Breast epithelium (tissue), 4 donors: ENCODE data around the gene ANKRD17. TPM values are rescaled to one million over a fixed set of nuclear protein-coding genes. Genes with fewer than 3 reads are reported as not detected.

Experiments
- DNase-seq, 2 donors: peaks; one replicate each; pipeline ENCODE4 v3.0.0-alpha.2; 2019; ENCODE audit warnings: low spot score in 2 of 2
- H3K27ac ChIP-seq, 2 donors: fragments of 200-600 bp; sonication (generic) in 1 of 2; one replicate each; pipeline ENCODE4 v1.5.1; 2016 to 2019; ENCODE audit warnings: mild to moderate bottlenecking in 1 of 2
- H3K27me3 ChIP-seq, 2 donors: fragments of 200-600 bp; sonication (generic) in 1 of 2; one replicate each; pipeline versions ENCODE4 v1.5.1 to v1.6.0; 2017 to 2019; ENCODE audit warnings: control low read depth in 1 of 2, mild to moderate bottlenecking in 1 of 2
- H3K36me3 ChIP-seq: fragments of 200-600 bp; one replicate; pipeline ENCODE4 v1.5.1; 2019
- H3K4me1 ChIP-seq, 2 donors: fragments of 200-600 bp; sonication (generic); one replicate each; pipeline ENCODE4 v1.5.1; 2016 to 2019; ENCODE audit warnings: control low read depth in 1 of 2
- H3K4me3 ChIP-seq, 3 donors: fragments of 200-600 bp; sonication (generic); 1 replicate in 2 of 3; 2 replicates in 1 of 3; pipeline ENCODE4 v1.5.1; 2016 to 2019; ENCODE audit warnings: mild to moderate bottlenecking in 3 of 3, moderate library complexity in 2 of 3
- H3K9me3 ChIP-seq, 2 donors: fragments of 200-600 bp; sonication (generic) in 1 of 2; one replicate each; pipeline ENCODE4 v1.5.1; 2016 to 2019; ENCODE audit warnings: control low read depth in 1 of 2
- POLR2A ChIP-seq: fragments of 450-650 bp; IDR thresholded peaks from one replicate; pipeline ENCODE4 v1.6.1; 2016; ENCODE audit warnings: antibody characterized with exemption, mild to moderate bottlenecking, moderate library complexity
- POLR2AphosphoS5 ChIP-seq, 3 donors: sonication (generic); formaldehyde crosslinking; IDR thresholded peaks; one replicate each; pipeline ENCODE4 v1.6.1; 2017; ENCODE audit warnings: antibody characterized with exemption in 3 of 3
- intact Hi-C: fragments of 100-400 bp; cut with DNase I; formaldehyde crosslinking; loops from one replicate; pipeline ENCODE4 v1.15.1; 2023; ENCODE audit warnings: low total_unique reads
- total RNA-seq, 3 donors: library from RNA; depleted of rRNA; stranded (reverse); fragments of >200 nt; gene quantifications; one replicate each; pipeline ENCODE4 v1.1.0, GENCODE V29; 2016
- TF ChIP-seq, protein P1 (sequence below), 3 donors: fragments of 450-650 bp; IDR thresholded peaks; one replicate each; pipeline ENCODE4 v1.5.1; 2016 to 2017; ENCODE audit warnings: antibody characterized with exemption in 3 of 3, mild to moderate bottlenecking in 3 of 3, moderate library complexity in 3 of 3

The ANKRD17 gene
- total RNA-seq, 3 donors from 2014 or later, result 53.0 to 81.4 (median 69.2) TPM

- H3K4me3 ChIP-seq, result no peak overlapping the region
- H3K4me1 ChIP-seq, result no peaks in the 10 kb centered on the region
- H3K27me3 ChIP-seq, result no peaks in the 10 kb centered on the region
- DNase-seq, result no peak
- TF ChIP-seq POLR2A (no peak), POLR2AphosphoS5 (IDR thresholded peaks at IDR 0.05) (no peak)
- TF ChIP-seq, protein P1, sequence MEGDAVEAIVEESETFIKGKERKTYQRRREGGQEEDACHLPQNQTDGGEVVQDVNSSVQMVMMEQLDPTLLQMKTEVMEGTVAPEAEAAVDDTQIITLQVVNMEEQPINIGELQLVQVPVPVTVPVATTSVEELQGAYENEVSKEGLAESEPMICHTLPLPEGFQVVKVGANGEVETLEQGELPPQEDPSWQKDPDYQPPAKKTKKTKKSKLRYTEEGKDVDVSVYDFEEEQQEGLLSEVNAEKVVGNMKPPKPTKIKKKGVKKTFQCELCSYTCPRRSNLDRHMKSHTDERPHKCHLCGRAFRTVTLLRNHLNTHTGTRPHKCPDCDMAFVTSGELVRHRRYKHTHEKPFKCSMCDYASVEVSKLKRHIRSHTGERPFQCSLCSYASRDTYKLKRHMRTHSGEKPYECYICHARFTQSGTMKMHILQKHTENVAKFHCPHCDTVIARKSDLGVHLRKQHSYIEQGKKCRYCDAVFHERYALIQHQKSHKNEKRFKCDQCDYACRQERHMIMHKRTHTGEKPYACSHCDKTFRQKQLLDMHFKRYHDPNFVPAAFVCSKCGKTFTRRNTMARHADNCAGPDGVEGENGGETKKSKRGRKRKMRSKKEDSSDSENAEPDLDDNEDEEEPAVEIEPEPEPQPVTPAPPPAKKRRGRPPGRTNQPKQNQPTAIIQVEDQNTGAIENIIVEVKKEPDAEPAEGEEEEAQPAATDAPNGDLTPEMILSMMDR (IDR thresholded peaks at IDR 0.05), result no peak
- H3K9me3 ChIP-seq, result no peaks in the 10 kb centered on the region
- H3K27ac ChIP-seq, result no peak overlapping the region
- H3K36me3 ChIP-seq, result peaks cover 3% of the 10 kb centered on the region
- intact Hi-C loops, result no loop called here
Measured at GRCh38 chr4:73252001-73252400, 6.6 kb downstream of the ANKRD17 start.

- Histone ChIP-seq H3K9me3 (no peaks in the 10 kb centered on the region), H3K27me3 (no peaks in the 10 kb centered on the region), H3K4me1 (no peaks in the 10 kb centered on the region), H3K4me3 (no peak overlapping the region), H3K27ac (no peak overlapping the region), H3K36me3 (peaks cover 3% of the 10 kb centered on the region)
- TF ChIP-seq, protein P1 (IDR thresholded peaks at IDR 0.05), result no peak
- TF ChIP-seq POLR2AphosphoS5 (IDR thresholded peaks at IDR 0.05) (no peak), POLR2A (no peak)
- intact Hi-C loops, result no loop called here
- DNase-seq, result no peak
Measured at GRCh38 chr4:73251384-73251783, 7.2 kb downstream of the ANKRD17 start.

DNA sequence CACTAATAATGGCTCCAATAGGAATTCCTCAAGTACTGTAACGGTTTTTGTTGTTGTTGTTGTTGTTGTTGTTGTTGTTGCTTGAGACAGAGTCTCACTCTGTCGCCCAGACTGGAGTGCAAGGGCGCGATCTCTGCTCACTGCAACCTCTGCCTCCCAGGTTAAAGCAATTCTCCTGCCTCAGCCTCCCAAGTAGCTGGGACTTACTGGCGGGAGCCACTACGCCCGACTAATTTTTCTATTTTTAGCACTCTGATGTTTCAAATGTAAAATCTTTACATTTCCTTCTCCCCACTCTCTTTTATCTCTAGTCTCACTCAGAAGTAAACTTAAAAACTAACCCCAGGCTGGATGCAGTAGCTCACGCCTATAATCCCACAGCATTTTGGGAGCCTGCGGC, 8.0 kb downstream of the ANKRD17 start:
- Histone ChIP-seq H3K36me3 (peaks cover 3% of the 10 kb centered on the region), H3K27me3 (no peaks in the 10 kb centered on the region), H3K4me1 (no peaks in the 10 kb centered on the region), H3K27ac (no peak overlapping the region), H3K9me3 (no peaks in the 10 kb centered on the region), H3K4me3 (no peak overlapping the region)
- intact Hi-C loops, result no loop called here
- DNase-seq, result no peak
- TF ChIP-seq POLR2AphosphoS5 (IDR thresholded peaks at IDR 0.05) (no peak), POLR2A (no peak)
- TF ChIP-seq, protein P1 (IDR thresholded peaks at IDR 0.05), result no peak

DNA sequence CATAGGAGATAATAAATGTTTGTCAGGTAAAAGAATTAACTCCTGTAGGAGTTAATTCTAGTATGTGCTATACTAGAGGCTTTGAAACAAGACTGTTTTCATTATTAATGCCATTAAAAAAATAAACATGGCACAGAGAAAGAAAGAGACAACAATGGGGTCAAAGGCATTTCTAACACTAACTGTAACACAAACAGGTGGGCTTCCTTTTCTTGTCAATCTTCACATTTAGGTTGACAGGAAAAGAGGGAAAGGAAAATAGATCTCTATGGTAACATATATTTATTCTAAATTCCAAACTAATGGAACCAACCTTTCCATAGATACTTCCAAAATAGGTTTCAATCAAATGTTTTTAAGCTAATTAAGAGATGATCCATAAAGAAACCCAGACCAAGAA, 9.8 kb downstream of the ANKRD17 start:
- H3K27me3 ChIP-seq, result no peaks in the 10 kb centered on the region
- peaks cover 3% of the 10 kb centered on the region for H3K36me3 ChIP-seq
- intact Hi-C loops, result loop anchor here (10.0 kb wide), 1 partner anchor 424 kb away; no protein-coding TSS in a partner anchor
- DNase-seq, result no peak
- no peak overlapping the region for H3K4me3 ChIP-seq
- H3K9me3 ChIP-seq, result no peaks in the 10 kb centered on the region
- no peak for TF ChIP-seq POLR2AphosphoS5 (IDR thresholded peaks at IDR 0.05)
- no peak overlapping the region for H3K27ac ChIP-seq
- H3K4me1 ChIP-seq, result no peaks in the 10 kb centered on the region

DNA sequence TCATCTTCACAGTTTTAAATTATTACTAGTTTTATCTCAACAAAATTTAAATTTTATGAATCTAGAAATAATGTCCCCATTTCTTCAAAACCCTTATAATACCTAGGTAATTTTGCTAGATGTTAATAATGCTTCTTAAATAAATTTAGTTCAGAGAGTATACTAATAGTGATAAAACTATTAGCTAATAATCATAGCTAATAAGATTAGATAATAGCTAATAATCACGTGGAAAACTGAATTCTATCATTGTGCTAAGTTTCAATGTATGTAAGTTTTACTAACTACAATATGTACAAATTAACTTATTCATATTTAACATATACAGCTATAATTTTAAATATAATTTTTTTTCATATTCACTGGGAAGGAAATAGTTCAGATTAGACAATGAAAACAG, 10.2 kb downstream of the ANKRD17 start:
- H3K4me1 ChIP-seq, result no peaks in the 10 kb centered on the region

More for the DNA sequence above, 10.2 kb downstream of the ANKRD17 start:
- H3K36me3 ChIP-seq, result peaks cover 3% of the 10 kb centered on the region
- no peaks in the 10 kb centered on the region for H3K27me3 ChIP-seq
- no peak overlapping the region for H3K4me3 ChIP-seq
- H3K27ac ChIP-seq, result no peak overlapping the region
- intact Hi-C loops, result loop anchor here (10.0 kb wide), 1 partner anchor 424 kb away; no protein-coding TSS in a partner anchor
- TF ChIP-seq POLR2AphosphoS5 (IDR thresholded peaks at IDR 0.05), result no peak
- no peak for TF ChIP-seq POLR2A
- TF ChIP-seq, protein P1 (IDR thresholded peaks at IDR 0.05), result no peak
- no peak for DNase-seq
- H3K9me3 ChIP-seq, result no peaks in the 10 kb centered on the region
